HG02840 (cell line): ENCODE measurements around the gene CACNA1D.

Experiments
- ATAC-seq: cut with Tn5 transposase; IDR thresholded peaks from one replicate; pipeline ENCODE4 v1.9.1; 2021; ENCODE audit warnings: mild to moderate bottlenecking, moderate library complexity, moderate number of reproducible peaks; ENCODE audit not compliant: unreplicated experiment, low FRiP score

The CACNA1D gene

GRCh38 chr3:53524566-53524965 is 30.2 kb downstream of the CACNA1D start:
- ATAC-seq: no peak

- no peak for ATAC-seq
Observed at GRCh38 chr3:53525765-53526703, 31.6 kb downstream of the CACNA1D start.

DNA sequence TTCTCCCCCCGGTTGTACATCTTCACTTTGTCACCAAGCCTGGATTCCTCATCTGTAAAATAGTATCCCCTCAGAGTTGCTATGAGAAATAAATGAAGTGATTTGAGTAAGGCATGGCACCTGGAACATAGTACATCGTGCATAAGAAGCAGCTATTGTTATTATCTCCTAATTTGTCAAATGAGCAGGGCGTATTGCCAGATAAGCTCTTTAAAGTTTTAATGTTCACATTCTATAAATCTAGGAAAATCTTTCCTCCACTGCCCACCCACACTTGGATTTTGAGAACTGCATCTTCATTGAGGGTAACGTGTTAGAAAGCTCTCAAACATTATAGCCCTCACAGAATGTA is 32.3 kb downstream of the CACNA1D start:
- no peak for ATAC-seq

DNA sequence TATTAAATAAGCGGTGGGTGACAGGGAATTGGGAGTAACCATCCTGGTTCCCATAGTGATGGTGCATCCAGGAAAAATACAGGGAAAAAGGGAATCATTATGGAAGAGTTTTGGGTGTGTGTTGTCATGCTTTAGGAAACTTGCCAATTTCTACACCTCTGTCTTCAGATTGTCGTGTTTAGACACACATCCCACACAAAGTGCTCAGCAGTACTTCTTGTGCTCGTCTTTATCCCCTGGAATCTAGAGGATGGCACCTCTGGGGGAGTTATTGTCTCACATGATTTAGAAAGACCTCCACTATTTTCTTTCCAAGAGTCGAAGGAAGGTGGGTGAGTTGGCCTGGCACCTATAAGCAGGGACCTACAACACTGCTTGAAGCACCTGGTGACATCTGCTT is 35.8 kb downstream of the CACNA1D start:
- no peak for ATAC-seq

DNA sequence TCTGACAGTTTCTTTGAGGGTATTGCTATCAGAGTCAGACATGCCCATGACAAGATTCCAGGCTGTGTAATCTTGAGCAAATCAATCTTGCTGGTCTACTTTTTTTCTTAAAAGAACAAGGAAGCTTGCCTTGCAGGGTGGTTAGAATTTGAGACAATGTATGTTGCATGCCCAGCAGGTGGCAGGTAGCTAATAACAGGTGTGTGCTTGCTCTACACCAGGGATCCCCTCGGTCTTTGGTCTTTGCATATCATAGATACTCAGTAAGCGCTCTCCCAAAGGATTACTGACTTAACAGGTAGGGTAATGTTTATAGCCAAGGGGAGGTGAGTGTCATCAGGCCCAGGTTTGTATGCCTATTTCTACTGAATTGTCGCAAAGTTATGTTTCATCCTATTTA is 37.3 kb downstream of the CACNA1D start:
- ATAC-seq: no peak

- no peak for ATAC-seq
Observed at GRCh38 chr3:53533472-53533871, 39.1 kb downstream of the CACNA1D start.

DNA sequence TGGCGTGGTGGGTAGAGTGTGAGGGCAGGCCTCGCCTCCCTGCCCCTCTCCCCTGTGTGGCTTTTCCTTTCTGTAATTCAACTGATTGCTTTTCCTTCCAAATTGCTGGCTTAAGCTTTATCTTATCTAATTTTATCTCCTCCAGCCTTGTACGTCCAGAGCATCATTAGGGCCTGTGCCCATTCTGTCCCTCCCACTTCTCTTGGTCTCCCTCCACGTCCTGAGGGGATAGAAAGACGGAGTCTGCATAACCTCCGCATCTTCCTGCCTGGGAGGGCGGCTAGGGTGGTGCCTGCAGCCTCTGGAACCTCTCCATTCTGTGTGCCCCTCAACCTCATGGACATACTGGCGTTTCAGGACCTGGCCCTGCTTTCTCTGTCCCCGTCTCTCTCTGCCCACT is 39.8 kb downstream of the CACNA1D start:
- no peak for ATAC-seq

- no peak for ATAC-seq
Observed at GRCh38 chr3:53534676-53535400, 40.4 kb downstream of the CACNA1D start.

GRCh38 chr3:53536282-53536681 is 41.9 kb downstream of the CACNA1D start:
- ATAC-seq: no peak

DNA sequence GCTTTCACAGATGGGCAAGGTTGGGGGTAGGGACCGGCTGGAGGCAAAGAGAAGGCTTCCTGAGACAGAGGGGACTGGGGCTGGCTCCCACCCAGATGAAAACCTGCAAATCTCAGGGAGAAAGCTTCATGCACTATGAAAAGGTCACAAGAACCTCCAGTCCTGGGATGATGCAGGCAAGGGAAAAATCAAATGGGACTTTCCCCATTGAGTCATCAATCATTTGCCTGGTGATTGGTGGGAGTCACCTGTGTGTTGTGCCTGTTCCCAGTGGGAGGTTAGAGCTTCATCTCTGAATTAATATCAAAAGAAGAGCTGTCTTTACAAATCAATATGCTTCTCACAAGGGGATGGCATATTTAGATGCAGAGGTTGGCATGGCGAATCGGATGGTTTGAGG is 49.9 kb downstream of the CACNA1D start:
- no peak for ATAC-seq

DNA sequence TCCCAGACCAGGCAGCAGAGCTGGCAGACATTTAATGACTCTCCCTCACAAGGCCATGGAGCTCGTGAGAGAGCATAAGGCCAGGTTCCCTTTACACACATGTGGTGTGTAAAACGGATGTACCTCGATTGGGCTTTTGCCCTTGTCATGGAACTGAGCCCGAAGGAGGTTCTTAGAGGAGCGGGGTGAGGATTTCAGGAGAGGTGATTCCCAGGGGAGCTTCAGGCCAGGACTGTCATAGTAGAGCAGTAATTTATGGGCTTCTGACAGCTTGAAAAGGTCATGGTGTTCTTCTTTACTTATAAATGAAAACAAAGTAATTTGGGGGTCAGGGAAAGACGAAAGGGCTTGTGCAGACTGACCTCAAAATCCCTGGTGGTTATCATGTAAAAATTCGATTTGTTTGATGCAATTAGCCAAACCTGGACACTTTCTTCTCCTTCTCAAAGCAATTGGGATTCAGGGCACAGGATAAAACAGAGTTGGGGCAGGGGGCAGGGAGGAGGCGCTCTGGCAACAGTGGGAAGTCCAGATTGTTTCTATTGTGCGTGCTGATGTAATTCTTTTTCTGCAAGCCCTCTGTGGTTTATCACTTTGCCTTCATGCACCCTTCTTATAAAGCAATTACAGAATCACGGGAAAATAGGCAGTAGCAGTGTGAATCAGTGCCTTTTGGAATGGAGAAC is 51.0 kb downstream of the CACNA1D start:
- no peak for ATAC-seq

GRCh38 chr3:53545996-53546359 is 51.6 kb downstream of the CACNA1D start:
- ATAC-seq: no peak

GRCh38 chr3:53547327-53547726 is 52.9 kb downstream of the CACNA1D start:
- no peak for ATAC-seq

GRCh38 chr3:53550005-53550620 is 55.7 kb downstream of the CACNA1D start:
- ATAC-seq: no peak

- ATAC-seq: no peak
Observed at GRCh38 chr3:53551324-53551723, 56.9 kb downstream of the CACNA1D start.

DNA sequence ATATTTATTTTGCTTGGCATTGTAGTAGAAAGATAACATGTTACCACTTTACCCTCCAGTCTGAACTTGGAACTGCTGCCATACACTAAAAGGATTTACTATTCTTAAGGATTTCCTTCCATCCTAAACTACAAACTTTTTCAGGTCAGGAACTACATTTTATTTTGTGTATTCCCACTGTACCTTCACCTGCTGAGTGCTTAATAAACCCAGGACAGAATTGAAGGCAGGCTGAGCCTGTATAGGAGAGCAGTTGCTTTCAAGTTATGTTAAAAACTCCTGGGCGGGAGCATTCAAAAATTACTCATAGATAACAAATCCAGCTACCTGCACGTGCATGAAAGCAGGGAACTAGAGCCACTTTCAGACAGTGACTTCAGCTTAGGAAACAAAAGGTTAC is 58.3 kb downstream of the CACNA1D start:
- no peak for ATAC-seq

DNA sequence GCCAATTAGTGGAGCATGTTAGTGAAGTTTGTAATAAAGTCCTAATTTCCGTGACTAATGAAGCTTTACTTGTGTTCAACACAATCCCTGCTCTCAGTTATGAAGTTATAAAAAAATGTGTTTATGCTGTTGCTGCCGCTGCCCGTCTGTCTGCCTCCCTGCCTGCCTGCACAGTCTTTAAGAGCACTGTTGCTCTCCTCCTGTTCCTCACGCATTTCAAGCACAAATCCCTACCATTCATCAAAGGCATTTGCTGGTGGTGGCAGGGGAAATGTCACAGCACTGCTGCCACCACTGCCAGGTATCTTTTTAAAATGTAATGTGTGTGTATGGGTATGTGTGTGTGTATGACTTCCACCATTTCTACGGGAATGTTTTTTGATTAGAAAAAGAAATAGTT is 58.8 kb downstream of the CACNA1D start:
- ATAC-seq: no peak

GRCh38 chr3:53554559-53555067 is 60.2 kb downstream of the CACNA1D start:
- peak; percentile 89 for ATAC-seq

DNA sequence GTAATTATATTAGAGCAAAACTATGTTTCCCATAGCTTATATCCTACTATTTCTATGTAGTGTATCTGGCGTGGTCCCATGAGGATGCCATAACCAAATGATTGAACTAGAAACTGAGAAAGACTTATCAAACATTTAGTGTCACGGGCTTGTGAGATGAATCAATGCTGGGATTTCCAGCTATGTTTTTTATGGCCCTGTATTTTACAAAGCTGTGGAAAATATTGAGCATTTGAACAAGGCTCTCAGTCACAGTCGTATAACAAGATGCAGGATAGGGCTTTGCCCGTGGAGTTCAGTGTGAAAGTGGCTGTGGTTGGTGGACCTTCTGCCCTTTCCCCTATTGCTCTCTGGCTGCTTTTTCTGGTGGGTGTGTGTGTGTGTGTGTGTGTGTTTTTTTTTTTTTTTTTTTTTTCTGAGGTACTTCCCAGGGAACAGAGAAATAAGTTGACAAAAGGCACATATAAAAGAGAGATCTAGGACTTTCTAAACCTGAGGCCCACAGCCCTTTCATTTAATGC is 60.7 kb downstream of the CACNA1D start:
- ATAC-seq: peak; percentile 71

DNA sequence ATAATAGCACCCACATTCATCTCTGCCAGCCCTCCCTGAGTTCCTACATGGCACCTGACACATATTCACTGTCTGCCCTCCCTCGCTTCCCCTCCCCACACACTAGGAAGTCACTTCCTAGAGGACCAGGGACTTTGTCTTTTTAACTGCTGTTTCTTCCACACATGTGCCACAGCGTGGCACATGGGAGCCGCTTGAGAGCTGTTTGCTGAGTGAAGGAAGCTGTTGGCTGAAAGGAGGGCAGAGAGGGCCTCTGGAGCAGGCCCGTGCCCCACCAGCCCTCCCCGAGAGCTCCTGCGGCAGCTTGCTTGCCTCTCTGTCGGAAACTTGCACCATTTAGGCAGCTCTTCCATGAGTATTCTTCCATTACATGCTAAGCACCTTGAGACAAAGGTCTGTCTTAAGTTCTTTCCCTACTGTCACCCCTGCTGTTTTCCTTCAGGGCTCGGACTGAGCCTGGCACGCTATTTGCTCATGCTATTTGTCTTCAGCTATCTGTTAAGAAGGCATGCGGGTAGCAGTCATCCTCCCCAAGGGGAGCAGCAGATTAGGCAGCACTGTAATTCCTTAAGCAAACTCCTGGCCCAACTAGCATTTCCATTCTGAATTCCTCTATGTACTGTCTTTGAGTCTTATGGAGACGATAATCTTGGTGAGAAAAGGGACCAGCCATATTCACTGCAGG is 72.2 kb downstream of the CACNA1D start:
- no peak for ATAC-seq
